Spinal cord (tissue), 10 donors: Measurements from ENCODE around the gene INAVA. TPM values are rescaled to one million over a fixed set of nuclear protein-coding genes. Genes with fewer than 3 reads are reported as not detected.
"Not testable (repeated sequence)": the region's sequence is repeated elsewhere in the genome, so short reads cannot be mapped to it uniquely, and the experiment has no call there.

Experiments used
- DNase-seq, 6 donors: peaks; one replicate each; pipeline versions ENCODE4 v3.0.0 to v3.0.0-alpha.2; 2013 to 2015; ENCODE audit warnings: low spot score in 6 of 6, low read depth in 4 of 6
- H3K27ac ChIP-seq: one replicate; pipeline ENCODE4 v1.5.1; 2013; ENCODE audit warnings: low read depth, low read length, control low read depth
- H3K27me3 ChIP-seq: one replicate; pipeline ENCODE4 v1.6.1; 2013; ENCODE audit warnings: low read length; ENCODE audit not compliant: control insufficient read depth, insufficient read depth
- H3K36me3 ChIP-seq: one replicate; pipeline ENCODE4 v1.6.1; 2013; ENCODE audit warnings: low read length; ENCODE audit not compliant: control insufficient read depth, insufficient read depth
- H3K4me1 ChIP-seq: one replicate; pipeline ENCODE4 v1.6.1; 2013; ENCODE audit warnings: low read length; ENCODE audit not compliant: control insufficient read depth, insufficient read depth
- H3K4me3 ChIP-seq: one replicate; pipeline ENCODE4 v1.5.1; 2013; ENCODE audit warnings: low read depth, low read length, control low read depth
- H3K9me3 ChIP-seq: one replicate; pipeline ENCODE4 v1.6.1; 2013; ENCODE audit warnings: low read length; ENCODE audit not compliant: control insufficient read depth, insufficient read depth
- WGBS: methylation state at CpG from one replicate; pipeline ENCODE4 v1.1.5; 2013; ENCODE audit warnings: missing lambda C conversion rate; ENCODE audit not compliant: insufficient coverage; 5-methylcytosine and 5-hydroxymethylcytosine counted together
- polyA plus RNA-seq, 2 donors: library from polyadenylated mRNA; unstranded; fragments of 120-200 nt; gene quantifications; one replicate each; pipeline ENCODE4 v1.2.1, GENCODE V29; 2013; ENCODE audit not compliant: insufficient read length in 2 of 2
- total RNA-seq, 2 donors: library from RNA; depleted of rRNA in 1 of 2; stranded (reverse); fragments of 120-200 nt in 1 of 2; fragments of >200 nt in 1 of 2; gene quantifications; one replicate each; pipeline versions ENCODE4 v1.2.3 to v1.2.4, GENCODE V29; 2013 to 2014
- donor health status: healthy.

The INAVA gene
- total and polyA plus RNA-seq, 4 donors = 3.5 to 19.5 (median 12.3) TPM

DNA sequence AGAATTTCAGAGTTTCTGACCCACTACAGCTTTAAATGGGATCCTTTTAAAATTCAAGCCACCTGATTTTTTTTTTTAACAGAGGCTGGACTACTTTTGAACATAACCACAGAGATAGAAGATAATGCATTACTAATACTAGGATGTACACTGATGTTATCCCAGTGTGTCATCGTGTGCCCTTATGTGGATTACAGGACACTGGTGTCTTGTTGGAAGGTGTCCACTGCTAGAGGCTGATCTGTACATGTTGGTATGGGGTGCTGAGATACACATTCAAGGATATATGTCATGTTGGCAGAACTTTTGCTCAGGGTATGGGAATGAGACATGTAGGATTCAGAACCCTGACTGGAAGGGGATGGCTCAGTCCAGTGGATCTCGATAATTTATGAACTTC lies 56.3 kb downstream of the INAVA start:
- Histone ChIP-seq H3K27ac (no peak overlapping the region), H3K9me3 (peaks cover 5% of the 10 kb centered on the region), H3K27me3 (no peaks in the 10 kb centered on the region), H3K36me3 (no peaks in the 10 kb centered on the region), H3K4me3 (no peak overlapping the region), H3K4me1 (no peaks in the 10 kb centered on the region)
- WGBS = 83% methylated on average over 1 of the region's 2 CpGs
- DNase-seq = no peak

DNA sequence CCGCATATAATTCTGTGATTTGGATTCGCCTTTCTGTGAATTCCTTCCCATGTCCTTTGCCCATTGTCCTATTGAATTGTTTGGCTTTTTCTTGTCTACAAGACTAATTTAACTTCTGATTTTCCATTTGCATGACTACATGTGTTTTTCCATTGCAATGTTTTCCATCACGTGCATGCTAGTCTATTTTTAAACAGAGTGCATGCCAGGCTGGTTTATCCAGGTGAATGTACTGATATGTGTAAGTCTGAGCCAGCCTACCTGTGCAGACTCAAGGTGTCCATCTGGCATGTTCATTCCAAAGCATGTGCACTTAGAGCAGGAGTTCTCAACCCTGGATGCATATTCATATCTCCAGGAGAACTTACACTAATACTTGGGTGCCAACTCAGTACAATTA lies 59.7 kb downstream of the INAVA start:
- Histone ChIP-seq H3K27me3 (no peaks in the 10 kb centered on the region), H3K9me3 (no peaks in the 10 kb centered on the region), H3K27ac (no peak overlapping the region), H3K4me1 (peaks cover 2% of the 10 kb centered on the region), H3K36me3 (no peaks in the 10 kb centered on the region), H3K4me3 (no peak overlapping the region)
- DNase-seq = no peak
- WGBS = 100% methylated on average over 2 of the region's 3 CpGs

GRCh38 chr1:200958597-200958996 lies 63.9 kb downstream of the INAVA start:
- H3K4me3 ChIP-seq = no peak overlapping the region
- 86% methylated on average over 11 of the region's 11 CpGs for WGBS

GRCh38 chr1:200959411-200959921 lies 64.8 kb downstream of the INAVA start:
- Histone ChIP-seq H3K27me3 (no peaks in the 10 kb centered on the region), H3K4me3 (no peak overlapping the region), H3K27ac (peak overlapping the region; percentile 52), H3K4me1 (peaks cover 13% of the 10 kb centered on the region), H3K36me3 (no peaks in the 10 kb centered on the region), H3K9me3 (no peaks in the 10 kb centered on the region)
- DNase-seq = peak in 5 of 6 donors; percentile 19 to 78 (median 47)
- WGBS = 18% methylated on average over 13 of the region's 15 CpGs

More at GRCh38 chr1:200958597-200958996, 63.9 kb downstream of the INAVA start:
- Histone ChIP-seq H3K9me3 (no peaks in the 10 kb centered on the region), H3K27ac (no peak overlapping the region), H3K36me3 (no peaks in the 10 kb centered on the region), H3K4me1 (peaks cover 13% of the 10 kb centered on the region), H3K27me3 (no peaks in the 10 kb centered on the region)
- DNase-seq = no peak

DNA sequence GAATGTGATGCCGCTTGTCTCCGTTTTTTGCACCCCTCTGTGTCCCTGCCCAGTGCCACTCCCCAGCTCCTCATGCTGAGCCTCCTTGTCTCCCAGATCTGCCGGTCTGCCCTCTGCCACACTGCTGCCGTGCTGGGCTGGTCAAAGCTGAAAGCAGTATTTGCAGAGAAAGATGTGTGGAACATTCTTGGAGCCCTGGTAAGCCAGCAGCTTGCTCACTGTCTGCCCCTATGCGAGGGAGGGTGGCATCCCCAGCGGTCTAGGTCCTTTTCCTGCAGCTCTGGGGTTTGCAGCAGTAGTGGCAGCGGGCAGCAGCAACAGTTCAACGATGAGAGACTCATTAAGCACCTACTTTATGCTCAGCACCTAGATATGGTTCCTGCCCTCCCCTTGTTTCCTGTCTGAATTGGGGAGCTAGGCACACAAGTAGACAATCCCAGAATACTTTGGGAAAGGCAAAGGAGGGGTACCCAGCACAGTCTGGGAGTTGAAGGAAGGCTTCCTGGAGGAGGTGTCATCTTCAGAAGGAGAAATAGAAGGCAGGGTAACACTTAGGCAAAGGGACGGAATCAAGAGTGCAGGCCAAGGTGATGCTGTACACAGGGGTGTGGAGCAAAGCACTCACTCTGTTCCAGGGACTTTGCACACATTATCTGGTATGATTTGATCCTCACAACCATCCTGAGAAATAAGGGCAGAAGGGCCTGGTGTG lies 65.7 kb downstream of the INAVA start:
- H3K4me1 ChIP-seq = peaks cover 19% of the 10 kb centered on the region
- WGBS = 38% methylated on average over 6 of the region's 9 CpGs
- no peaks in the 10 kb centered on the region for H3K27me3 ChIP-seq
- no peaks in the 10 kb centered on the region for H3K9me3 ChIP-seq
- no peak for DNase-seq
- no peaks in the 10 kb centered on the region for H3K36me3 ChIP-seq
- peak overlapping the region; percentile 52 for H3K27ac ChIP-seq
- H3K4me3 ChIP-seq = no peak overlapping the region

DNA sequence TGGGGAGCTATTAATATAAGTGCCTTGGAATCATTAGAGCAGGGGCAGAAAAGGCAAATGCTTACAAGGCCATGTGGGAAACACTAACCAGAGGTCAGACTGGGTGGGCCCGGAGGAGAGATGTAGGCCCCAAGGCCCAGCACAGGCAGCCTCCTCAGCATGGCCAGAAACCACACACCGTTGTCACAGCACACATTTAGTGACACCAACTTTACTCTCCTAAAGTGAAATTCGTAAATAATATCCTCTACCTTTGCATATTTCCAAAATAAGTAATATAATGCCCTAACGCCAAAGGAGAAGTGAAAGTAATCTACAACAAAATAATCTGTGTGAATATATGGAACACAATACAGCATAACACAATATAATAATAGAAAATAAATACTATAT lies 66.2 kb downstream of the INAVA start:
- Histone ChIP-seq H3K9me3 (no peaks in the 10 kb centered on the region), H3K27me3 (no peaks in the 10 kb centered on the region), H3K27ac (peak overlapping the region; percentile 52), H3K4me1 (peaks cover 23% of the 10 kb centered on the region), H3K4me3 (no peak overlapping the region), H3K36me3 (no peaks in the 10 kb centered on the region)
- 100% methylated on average over 1 of the region's 4 CpGs for WGBS
- no peak for DNase-seq

GRCh38 chr1:200962151-200962550 lies 67.5 kb downstream of the INAVA start:
- H3K27ac ChIP-seq, DNase-seq, H3K27me3 ChIP-seq, H3K4me3 ChIP-seq, H3K9me3 ChIP-seq, H3K36me3 ChIP-seq: not testable (repeated sequence)
- peaks cover 23% of the 10 kb centered on the region for H3K4me1 ChIP-seq
- 96% methylated on average over 9 of the region's 11 CpGs for WGBS

DNA sequence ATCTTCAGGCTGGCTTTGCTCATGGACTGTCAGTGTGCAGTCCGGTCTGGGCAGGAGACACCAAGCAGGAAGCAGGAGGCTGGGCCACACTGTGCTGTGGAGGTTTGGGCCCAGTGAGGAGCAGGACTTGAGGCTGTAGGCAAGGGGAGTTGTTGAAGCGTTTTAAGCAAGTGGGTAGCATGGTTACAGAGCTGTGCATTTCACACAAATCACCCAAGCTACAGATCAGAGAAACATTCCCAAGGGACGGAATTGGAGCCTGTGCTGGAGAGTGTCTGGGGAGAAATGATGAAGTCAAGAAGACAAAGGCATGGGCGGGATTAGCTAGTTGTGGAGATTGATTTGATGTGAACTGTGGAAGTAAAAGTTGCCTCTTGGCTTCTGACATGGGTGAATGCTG lies 67.9 kb downstream of the INAVA start:
- Histone ChIP-seq H3K9me3 (no peaks in the 10 kb centered on the region), H3K27ac (no peak overlapping the region), H3K27me3 (no peaks in the 10 kb centered on the region), H3K4me3 (no peak overlapping the region), H3K4me1 (peaks cover 23% of the 10 kb centered on the region), H3K36me3 (peaks cover under 1% of the 10 kb centered on the region)
- no peak for DNase-seq
- 90% methylated on average over 3 of the region's 4 CpGs for WGBS

DNA sequence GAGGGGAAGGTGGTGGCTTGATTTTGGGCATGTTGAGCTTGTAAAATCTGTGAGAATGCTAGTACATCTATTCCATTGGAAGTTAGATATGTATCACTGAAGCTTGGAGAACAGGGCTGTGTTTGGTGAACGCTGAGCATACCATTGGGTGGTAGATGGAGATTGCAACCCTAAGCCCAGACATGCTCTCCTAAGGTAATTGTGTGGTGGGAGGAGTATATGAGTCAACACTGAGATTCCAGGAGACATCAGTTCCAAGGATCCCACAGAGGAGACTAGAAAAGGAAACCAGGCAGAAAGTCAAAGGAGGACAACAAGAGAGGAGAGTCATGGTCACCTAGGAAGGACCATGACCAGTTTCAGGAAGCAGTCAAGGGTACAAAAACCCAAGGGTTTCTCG lies 68.4 kb downstream of the INAVA start:
- peaks cover 28% of the 10 kb centered on the region for H3K4me1 ChIP-seq
- WGBS = 100% methylated on average over 2 of the region's 2 CpGs
- peaks cover 5% of the 10 kb centered on the region for H3K36me3 ChIP-seq
- no peaks in the 10 kb centered on the region for H3K27me3 ChIP-seq
- DNase-seq = no peak
- no peak overlapping the region for H3K4me3 ChIP-seq
- no peak overlapping the region for H3K27ac ChIP-seq
- H3K9me3 ChIP-seq = no peaks in the 10 kb centered on the region

DNA sequence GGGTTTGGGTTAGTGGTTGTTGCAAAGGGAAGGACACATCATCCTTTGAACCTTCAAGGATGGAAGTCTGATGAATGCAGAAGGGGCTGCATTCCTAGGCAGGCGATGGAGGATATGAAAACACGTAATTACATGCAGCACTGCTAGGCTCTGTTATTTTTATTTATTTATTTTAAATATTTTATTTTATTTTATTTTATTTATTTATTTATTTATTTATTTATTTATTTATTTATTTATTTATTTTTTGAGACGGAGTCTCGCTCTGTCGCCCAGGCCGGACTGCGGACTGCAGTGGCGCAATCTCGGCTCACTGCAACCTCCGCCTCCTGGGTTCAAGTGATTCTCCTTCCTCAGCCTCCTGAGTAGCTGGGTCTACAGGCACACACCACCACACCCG lies 69.2 kb downstream of the INAVA start:
- not testable (repeated sequence) for H3K4me3 ChIP-seq, H3K36me3 ChIP-seq, H3K27ac ChIP-seq, H3K9me3 ChIP-seq, H3K27me3 ChIP-seq, DNase-seq
- WGBS = 80% methylated on average over 2 of the region's 11 CpGs
- H3K4me1 ChIP-seq = peaks cover 32% of the 10 kb centered on the region
